ENCODE data around the gene PRAMEF17.
"Not testable (repeated sequence)": the region's sequence is repeated elsewhere in the genome, so short reads cannot be mapped to it uniquely, and the experiment has no call there.

The PRAMEF17 gene, protein sequence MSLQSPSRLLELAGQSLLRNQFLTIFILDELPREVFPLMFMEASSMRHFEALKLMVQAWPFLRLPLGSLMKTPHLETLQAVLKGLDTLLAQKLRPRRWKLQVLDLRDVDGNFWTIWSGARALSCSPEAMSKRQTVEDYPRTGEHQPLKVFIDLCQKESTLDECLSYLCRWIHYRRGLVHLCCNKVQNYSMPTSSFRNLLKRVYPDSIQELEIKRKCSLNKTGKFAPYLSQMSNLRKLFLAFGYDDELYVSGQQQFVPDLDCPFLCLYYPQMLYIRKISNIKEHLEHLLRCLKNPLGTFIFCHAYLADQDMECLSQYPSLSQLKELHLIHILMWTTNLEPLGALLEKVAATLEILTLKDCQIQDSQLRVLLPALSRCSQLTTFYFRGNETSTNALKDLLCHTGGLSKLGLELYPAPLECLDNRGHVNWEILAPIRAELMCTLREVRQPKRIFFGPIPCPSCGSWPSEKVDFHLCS

DNA sequence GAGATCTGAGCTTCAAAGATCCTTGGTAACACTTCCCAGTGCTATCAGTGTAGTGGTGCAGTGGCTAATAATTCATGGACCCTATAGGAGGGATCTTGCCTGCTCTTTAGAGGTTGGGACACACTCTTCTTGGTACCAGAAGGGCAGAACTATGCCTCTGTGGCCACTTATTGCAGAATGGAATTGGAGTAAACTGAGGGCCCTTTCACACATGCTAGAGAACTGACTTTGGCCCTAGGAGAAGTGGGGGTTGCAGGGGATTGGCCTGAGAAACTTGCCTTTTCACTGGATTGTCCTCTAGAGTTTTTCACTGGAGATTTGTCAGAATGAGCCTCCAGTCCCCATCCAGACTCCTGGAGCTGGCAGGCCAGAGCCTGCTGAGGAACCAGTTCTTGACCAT, at the start of gene PRAMEF17:
TSS of gene PRAMEF17 (plus strand) at position 301 of the 400 bp plus-strand sequence. CDS start at position 327, 26 bp downstream.
- not testable (repeated sequence) for DNase-seq

DNA sequence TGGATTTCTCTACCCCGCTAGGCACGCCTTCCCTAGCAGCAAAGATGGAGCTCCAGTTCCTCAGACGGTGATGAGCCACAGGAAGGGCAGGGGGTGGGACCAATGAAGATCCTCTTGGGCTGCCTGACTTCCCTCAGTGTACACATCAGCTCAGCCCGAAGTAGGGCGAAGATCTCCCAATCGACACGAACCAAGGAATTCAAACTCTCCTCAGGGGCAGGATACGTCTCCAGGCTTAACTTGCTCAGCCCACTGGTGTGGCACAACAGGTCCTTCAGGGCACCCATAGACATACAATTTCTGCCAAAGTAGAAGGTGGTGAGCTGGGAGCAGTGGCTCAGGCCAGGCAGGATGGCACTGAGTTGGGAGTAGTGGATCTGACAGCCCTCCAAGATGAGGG, 46.9 kb upstream of the PRAMEF17 start:
- not testable (repeated sequence) for DNase-seq

DNA sequence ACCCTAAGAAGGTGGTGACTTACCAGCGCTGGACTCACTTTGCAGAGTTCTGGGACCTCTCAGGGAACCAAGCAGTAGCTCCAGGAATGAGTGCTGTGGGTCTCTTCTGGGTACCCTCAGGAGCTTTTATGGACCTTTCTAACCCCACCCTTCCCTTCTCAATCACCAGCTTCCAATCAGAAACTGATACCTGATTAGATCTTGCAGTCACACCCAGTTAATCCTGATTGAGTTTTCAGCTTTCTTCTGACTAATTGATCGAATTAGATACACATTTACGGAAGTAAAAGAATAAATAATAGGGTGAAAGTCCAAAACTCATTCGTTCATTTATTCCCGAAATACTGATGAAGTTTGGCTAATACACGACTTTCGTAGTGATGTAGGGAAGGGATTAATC, 42.4 kb upstream of the PRAMEF17 start, which contains the start of gene PRAMEF14:
TSS of gene PRAMEF14 (minus strand) at position 101 of the 400 bp plus-strand sequence. CDS start 1,820 bp downstream, outside the sequence.
- not testable (repeated sequence) for DNase-seq

DNA sequence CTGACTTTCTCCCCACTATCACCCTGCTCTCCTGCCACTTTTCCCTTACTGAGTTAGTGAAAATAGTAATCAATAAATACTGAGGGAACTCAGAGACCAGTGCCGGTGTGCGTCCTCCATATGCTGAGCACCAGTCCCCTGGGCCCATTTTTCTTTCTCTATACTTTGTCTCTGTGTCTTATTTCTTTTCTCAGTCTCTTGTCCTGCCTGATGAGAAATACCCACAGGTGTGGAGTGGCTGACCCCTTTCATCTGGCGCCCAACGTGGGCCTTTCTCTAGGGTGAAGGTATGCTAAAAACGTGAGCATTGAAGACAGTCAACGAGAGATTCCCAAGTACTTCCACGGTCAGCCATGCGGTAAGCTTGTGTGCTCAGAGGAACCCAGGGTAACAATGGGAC, 36.0 kb upstream of the PRAMEF17 start:
- not testable (repeated sequence) for DNase-seq

DNA sequence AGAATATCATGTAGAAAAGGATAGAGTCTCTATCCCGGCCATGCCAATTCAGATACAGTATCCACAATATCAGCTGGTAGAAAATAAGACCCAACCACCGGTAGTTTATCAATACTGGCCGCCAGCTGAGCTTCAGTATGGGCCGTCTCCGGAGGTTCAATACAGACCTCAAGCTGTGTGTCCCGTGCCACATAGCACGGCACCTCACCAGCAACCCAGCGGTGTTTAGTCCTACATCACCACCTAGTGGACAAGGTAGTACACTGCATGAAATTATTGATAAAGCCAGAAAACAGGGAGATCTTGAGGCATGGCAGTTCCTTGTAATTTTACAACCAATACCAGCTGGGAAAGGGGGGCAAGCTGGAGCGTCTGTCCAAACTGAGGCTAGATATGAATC, 35.0 kb upstream of the PRAMEF17 start:
- DNase-seq = not testable (repeated sequence)

DNA sequence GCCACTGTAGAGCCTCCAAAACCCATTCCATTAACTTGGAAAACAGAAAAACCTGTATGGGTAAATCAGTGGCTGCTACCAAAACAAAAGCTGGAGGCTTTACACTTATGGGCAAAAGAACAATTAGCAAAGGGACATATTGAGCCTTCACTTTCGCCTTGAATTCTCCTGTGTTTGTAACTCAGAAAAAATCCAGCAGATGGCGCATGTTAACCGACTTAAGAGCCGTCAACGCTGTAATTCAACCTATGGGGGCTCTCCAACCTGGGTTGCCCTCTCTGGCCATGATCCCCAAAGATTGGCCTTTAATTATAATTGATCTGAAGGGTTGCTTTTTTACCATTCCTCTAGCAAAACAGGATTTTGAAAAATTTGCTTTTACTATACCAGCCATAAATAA, 32.7 kb upstream of the PRAMEF17 start:
- not testable (repeated sequence) for DNase-seq

DNA sequence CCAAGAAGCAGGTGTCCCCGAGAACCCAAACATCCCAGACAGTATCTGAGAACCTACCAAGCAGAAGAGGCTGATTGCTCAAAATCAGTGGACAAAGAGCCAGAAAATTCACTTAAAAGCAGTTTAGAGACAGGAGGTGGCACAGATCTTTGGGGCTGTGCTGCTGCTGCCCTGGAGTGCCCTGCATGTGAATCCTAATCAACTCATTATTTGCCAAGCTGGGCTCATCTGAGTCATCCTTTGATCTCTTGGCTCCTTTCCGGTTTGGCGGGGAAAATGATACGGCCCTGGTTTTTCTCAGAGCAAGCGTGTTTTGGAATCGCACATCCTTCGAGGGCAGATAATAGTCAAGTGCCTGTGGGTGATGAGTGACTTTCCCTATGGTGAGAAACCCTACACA, 27.1 kb upstream of the PRAMEF17 start:
- not testable (repeated sequence) for DNase-seq

DNA sequence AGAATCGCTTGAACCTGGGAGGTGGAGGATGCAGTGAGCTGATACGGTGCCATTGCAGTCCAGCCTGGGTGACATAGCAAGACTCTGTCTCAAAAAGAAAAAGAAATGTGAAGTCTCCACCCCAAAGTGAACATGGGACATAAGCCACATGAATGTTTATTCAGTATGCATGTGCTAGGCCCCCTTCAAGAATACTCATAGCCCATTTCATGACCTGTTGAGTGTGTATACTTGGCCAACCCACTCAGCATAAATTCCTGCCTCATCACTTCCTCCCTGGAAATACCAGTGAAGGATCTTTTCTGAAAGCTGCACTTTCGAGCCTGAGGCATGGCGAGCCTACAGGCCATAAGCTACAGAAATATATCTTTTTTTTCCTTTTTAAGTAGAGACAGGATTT, 24.5 kb upstream of the PRAMEF17 start:
- not testable (repeated sequence) for DNase-seq

DNA sequence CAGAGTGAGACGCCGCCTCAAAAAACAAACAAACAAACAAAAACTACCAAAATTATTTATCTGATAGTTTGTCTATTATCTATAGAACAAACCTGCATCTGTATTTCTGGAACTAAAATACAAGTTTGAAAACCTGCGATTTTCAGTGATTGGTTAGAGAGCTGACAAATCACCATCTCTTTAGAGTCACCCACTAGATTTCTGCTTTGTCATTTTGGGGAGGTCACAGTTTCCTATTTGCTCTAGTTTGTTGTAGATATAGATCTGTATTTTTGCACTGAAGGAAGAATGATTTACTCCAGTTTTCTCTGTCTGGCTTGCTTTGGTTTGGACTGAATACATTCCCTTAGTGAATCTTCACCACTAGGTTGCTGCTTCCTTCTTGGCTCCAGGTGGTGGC, 22.9 kb upstream of the PRAMEF17 start:
- DNase-seq = not testable (repeated sequence)

DNA sequence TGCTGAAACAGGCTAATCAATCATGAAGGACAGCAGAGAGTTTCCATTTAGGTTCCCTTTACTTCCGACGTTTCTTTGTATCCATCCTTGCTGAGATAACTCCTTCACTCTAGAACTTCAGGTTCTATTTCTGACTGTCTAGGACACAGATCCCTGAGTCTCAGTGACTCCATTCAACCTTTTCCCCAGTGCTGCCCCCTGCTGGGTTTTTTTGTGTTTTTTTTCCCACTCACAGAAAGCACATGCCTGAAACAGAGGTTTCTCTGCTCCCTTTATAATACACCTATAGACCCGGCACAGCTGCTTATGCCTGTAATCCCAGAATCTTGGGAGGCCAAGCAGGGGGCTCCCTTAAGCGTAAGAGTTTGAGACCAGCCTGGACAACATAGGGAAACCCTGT, 20.9 kb upstream of the PRAMEF17 start:
- DNase-seq = not testable (repeated sequence)

DNA sequence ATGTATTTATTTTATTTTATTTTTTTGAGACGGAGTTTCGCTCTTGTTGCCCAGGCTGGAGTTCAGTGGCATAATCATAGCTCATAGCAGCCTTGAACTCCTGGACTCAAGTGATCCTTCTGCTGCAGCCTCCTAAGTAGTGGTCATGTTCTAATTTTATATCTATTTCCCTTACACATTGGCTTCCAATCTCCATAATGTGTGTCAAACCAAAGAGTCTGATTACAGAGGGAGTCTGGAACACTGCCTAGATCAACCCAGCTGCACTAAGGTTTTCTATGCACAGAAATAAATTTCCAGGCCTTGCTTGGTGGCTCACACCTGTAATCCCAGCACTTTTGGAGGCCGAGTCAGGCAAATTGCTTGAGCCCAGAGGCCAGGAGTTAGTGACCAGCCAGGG, 10.4 kb upstream of the PRAMEF17 start:
- DNase-seq = not testable (repeated sequence)

DNA sequence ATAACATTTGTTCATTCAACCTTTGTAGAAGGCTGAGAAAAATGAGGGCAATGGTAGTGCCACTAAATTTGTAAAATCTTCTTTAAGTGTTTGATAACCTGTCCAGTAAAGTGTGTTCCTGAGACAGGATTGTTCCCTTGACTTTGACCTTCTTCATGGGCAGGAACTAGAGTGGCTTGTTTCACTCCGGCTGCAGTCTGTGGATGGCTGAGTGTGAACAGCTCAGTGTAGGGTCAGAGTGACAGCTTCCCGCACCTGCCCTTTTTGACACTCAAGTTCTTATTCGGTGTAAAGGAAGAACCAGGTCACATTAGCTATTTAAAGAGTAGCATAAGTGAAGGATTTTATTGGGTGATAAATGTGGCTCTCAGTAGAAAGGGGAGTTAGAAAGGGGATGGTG, 9.1 kb upstream of the PRAMEF17 start:
- DNase-seq = not testable (repeated sequence)

DNA sequence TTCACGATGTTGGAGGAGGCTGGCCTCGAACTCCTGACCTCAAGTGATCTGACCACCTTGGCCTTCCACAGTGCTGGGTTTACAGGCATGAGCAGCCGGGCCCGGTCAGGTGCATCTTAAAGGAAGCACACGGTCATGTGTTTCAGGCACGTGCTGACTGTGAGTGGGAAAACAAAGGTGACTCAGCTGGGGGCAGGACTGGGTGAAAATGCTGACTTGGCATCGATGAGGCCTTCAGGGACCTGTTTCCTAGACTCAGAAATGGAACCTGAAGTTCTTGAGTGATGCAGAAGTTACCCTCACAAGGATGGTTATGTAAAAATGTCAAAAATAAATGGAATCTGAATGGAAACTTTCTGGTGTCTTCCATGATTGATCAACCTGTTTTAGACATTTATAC, 3.6 kb downstream of the PRAMEF17 start:
- not testable (repeated sequence) for DNase-seq

DNA sequence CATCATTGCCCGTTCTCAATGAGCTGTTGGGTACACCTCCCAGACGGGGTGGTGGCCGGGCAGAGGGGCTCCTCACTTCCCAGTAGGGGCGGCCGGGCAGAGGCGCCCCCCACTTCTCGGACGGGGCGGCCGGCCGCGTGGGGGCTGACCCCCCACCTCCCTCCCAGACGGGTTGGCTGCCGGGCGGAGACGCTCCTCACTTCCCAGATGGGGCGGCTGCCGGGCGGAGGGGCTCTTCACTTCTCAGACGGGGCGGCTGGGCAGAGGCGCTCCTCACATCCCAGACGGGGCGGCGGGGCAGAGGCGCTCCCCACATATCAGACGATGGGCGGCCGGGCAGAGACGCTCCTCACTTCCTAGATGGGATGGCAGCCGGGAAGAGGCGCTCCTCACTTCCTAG, 5.3 kb downstream of the PRAMEF17 start:
- not testable (repeated sequence) for DNase-seq

DNA sequence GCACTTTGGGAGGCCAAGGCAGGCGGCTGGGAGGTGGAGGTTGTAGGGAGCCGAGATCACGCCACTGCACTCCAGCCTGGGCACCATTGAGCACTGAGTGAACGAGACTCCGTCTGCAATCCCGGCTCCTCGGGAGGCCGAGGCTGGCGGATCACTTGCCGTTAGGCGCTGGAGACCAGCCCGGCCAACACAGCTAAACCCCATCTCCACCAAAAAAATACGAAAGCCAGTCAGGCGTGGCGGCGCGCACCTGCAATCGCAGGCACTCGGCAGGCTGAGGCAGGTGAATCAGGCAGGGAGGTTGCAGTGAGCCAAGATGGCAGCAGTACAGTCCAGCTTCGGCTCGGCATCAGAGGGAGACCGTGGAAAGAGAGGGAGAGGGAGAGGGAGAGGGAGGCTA, 5.9 kb downstream of the PRAMEF17 start:
- DNase-seq = not testable (repeated sequence)

DNA sequence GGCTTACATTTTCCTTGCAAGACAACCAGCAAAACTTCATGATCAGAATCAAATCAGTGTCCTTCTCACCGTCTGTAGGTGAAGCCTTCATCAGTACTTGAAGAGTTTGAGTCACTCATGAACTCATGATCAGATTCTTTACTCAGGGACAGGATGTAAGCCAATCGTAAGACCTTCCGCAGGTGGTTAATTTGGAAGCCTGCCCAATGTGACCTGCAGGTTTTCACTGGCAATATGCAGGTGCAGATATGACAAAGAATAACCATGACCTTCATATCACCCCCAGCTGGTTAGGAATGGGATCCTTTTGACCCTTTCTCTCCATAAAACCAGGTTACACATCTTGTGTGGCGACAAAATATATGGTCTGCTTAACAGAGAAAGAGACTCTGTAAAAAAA, 18.4 kb downstream of the PRAMEF17 start:
- no peak for DNase-seq

DNA sequence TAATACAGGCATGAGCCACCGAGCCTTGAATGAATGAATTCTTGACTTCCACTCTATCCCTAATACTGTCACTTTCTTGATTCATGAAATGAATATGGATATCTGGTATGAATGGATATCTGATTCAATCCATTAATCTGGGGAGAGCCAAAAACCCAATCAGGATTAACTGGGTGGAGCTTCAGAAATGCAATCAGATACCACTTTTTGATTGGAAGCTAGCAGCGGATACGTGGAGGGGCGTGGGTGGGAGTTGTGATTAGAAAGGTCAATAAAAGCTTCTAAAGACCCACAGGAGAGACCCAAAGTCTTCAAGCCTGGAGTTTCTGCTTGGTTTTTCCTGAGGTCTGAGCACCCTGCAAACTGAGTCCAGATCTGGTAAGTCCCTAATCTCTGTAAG, 20.7 kb downstream of the PRAMEF17 start, which contains the start of gene PRAMEF20:
TSS of gene PRAMEF20 (plus strand) at position 301 of the 400 bp plus-strand sequence. CDS start 5,905 bp downstream, outside the sequence.
- not testable (repeated sequence) for DNase-seq

DNA sequence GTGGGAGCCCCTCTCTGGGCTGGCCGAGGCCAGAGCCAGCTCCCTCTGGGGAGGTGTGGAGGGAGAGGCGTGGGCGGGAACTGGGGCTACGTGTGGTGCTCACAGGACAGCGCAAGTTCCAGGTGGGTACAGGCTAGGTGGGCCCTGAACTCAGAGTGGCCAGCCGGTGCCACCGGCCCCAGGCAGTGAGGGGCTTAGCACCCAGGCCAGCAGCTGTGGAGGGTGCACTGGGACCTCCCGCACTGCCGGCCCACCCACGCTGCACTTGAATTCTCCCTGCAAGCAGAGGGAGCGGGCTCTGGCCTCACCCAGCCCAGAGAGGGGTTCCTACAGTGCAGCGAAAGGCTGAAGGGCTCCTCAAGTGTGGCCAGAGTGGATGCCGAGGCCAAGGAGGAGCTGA, 41.1 kb downstream of the PRAMEF17 start:
- no peak for DNase-seq

DNA sequence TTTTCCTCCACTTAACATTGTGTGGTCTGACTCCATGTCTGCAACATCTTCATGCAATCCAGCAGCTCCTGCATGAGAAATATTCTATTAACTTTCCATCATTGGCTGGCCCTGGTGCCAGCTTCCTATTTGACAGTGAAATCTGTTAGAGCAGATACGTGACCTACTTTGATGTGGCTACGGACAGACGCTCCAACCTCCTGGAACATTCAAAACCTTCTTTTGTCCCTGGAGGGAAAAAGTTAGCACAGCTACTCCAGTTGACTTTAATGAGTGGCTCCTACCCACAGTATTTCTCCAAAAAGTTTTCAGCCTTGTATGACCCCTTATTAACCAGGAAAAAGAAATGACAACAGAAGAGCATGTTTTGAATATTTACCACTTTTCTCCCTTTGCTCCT, 42.8 kb downstream of the PRAMEF17 start:
- no peak for DNase-seq

DNA sequence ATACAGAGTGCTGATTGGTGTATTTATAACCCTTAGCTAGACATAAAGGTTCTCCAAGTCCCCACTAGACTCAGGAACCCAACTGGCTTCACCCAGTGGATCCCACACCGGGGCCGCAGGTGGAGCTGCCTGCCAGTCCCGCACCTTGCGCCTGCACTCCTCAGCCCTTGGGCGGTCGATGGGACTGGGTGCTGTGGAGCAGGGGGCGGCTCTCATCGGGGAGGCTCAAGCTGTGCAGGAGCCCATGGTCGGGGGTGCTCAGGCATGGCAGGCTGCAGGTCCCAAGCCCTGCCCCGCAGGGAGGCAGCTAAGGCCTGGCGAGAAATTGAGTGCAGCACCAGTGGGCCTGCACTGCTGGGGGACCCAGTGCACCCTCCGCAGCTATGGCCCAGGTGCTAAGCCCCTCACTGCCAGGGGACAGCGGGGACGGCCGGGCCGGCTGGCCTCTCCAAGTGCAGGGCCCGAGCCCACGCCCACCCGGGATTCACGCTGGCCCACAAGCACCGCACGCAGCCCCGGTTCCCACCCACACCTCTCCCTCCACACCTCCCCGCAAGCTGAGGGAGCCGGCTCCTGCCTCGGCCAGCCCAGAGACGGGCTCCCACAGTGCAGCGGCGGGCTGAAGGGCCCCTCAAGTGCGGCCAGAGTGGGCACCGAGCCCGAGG, 44.4 kb downstream of the PRAMEF17 start:
- DNase-seq = not testable (repeated sequence)

DNA sequence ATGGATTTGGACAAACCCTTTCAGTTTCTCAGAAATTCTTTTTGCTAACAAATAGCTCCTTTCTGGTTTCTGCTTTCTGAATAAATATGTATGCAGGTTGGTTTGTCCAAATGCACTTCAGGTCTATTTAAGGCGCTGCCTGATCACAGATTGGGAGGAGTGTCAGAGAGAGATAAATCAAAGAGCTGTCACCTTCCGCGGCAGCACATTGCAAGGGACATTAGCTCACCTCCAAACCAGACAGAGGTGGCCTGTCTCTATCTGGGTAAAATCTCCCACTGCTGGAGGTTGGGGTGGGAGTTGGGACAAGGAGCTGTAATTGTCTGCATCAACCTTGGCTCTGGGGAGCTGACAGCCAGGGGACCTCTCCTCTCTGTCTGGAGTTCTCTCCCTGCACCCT, 46.0 kb downstream of the PRAMEF17 start:
- no peak for DNase-seq

DNA sequence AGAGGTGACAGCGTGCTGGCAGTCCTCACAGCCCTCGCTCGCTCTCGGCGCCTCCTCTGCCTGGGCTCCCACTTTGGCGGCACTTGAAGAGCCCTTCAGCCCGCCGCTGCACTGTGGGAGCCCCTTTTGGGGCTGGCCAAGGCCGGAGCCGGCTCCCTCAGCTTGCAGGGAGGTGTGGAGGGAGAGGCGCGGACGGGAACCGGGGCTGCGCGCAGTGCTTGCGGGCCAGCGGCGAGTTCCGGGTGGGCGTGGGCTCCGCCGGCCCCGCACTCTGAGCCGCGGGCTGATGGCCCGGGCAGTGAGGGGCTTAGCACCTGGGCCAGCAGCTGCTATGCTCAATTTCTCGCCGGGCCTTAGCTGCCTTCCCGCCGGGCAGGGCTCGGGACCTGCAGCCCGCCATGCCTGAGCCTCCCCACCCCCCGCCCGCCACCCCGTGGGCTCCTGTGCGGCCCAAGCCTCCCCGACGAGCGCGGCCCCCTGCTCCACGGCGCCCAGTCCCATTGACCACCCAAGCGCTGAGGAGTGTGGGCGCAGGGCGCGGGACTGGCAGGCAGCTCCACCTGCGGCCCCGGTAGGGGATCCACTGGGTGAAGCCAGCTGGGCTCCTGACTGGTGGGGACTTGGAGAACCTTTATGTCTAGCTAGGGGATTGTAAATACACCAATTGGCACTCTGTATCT, 49.8 kb downstream of the PRAMEF17 start:
- DNase-seq = not testable (repeated sequence)

Data from activated CD4-positive, alpha-beta T cell treated with anti-CD3 and anti-CD28 coated beads, Interleukin-2, amount 50 U/mL, for 4 hours (primary cell).